Astrocyte (in vitro differentiated cells and primary cell): ENCODE data around the gene SKA1.

ENCODE experiments used
- EZH2 ChIP-seq: IDR thresholded peaks from 2 replicates; pipeline ENCODE4 v1.6.1; 2012; ENCODE audit warnings: mild to moderate bottlenecking, low read length, inconsistent platforms; ENCODE audit not compliant: insufficient read depth
- TF ChIP-seq, protein P1 (sequence below): IDR thresholded peaks from 2 replicates; pipeline ENCODE4 v1.5.1; 2011; ENCODE audit warnings: low read depth, mild to moderate bottlenecking, inconsistent platforms, low read length, moderate library complexity; ENCODE audit not compliant: insufficient read depth

DNA sequence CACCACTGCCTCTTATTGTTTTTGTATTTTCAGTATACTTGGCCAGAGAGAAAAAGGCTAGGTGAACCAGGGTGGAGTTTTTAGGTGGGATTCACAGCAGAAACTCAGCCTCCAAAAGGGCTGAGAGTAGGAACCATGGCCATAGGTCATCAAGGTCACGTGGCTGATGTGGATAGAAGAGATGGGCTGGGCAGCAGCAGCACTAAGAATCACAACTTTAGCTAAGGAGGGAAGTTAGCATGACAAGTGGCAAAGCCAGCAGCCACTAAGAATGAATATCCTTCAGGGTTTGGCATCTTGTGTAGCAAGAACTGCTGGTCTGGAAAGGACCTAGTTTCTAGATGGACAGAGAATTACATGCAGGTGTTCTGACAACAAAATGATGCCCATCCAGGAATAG lies 43.2 kb upstream of the SKA1 start:
- TF ChIP-seq, protein P1, sequence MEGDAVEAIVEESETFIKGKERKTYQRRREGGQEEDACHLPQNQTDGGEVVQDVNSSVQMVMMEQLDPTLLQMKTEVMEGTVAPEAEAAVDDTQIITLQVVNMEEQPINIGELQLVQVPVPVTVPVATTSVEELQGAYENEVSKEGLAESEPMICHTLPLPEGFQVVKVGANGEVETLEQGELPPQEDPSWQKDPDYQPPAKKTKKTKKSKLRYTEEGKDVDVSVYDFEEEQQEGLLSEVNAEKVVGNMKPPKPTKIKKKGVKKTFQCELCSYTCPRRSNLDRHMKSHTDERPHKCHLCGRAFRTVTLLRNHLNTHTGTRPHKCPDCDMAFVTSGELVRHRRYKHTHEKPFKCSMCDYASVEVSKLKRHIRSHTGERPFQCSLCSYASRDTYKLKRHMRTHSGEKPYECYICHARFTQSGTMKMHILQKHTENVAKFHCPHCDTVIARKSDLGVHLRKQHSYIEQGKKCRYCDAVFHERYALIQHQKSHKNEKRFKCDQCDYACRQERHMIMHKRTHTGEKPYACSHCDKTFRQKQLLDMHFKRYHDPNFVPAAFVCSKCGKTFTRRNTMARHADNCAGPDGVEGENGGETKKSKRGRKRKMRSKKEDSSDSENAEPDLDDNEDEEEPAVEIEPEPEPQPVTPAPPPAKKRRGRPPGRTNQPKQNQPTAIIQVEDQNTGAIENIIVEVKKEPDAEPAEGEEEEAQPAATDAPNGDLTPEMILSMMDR: no peak
- no peak for TF ChIP-seq EZH2
